K562 (cell line): ENCODE results near the gene STOML3. TPM values are rescaled to one million over a fixed set of nuclear protein-coding genes. Genes with fewer than 3 reads are reported as not detected.

ENCODE experiments used
- ARID1B ChIP-seq: fragments of 450-650 bp; IDR thresholded peaks from 2 replicates; pipeline ENCODE4 v1.6.1; 2016; ENCODE audit warnings: antibody characterized with exemption, mild to moderate bottlenecking, inconsistent platforms
- ELF1 ChIP-seq: fragments of 200-800 bp; sonication (Bioruptor generic); IDR thresholded peaks from 2 replicates; pipeline ENCODE4 v1.6.1; 2016; ENCODE audit warnings: missing genetic modification characterization, missing compliant biosample characterization
- ETV1 ChIP-seq: fragments of 450-650 bp; conservative IDR thresholded peaks from 2 replicates; pipeline ENCODE4 v1.6.1; 2016; ENCODE audit warnings: missing genetic modification characterization, control low read depth, low read depth, missing compliant biosample characterization
- ETV5 ChIP-seq: sonication (generic); formaldehyde crosslinking; IDR thresholded peaks from 2 replicates; pipeline ENCODE4 v1.4.0; 2020; ENCODE audit warnings: low read depth, mild to moderate bottlenecking, missing genetic modification reagents
- EZH2 ChIP-seq: IDR thresholded peaks from 2 replicates; pipeline ENCODE4 v1.6.1; 2012; ENCODE audit warnings: low read depth, mild to moderate bottlenecking, inconsistent platforms, low read length, borderline replicate concordance
- HDAC1 ChIP-seq, 2 experiments: fragments of 450-650 bp; IDR thresholded peaks; 2 replicates each; pipeline ENCODE4 v1.6.1; 2016 to 2017; ENCODE audit warnings: inconsistent platforms in 1 of 2, mild to moderate bottlenecking in 1 of 2, moderate library complexity in 1 of 2
- KLF16 ChIP-seq: IDR thresholded peaks from 2 replicates; pipeline ENCODE4 v1.6.1; 2016; ENCODE audit warnings: antibody characterized with exemption
- MCM7 ChIP-seq, 2 experiments: fragments of 450-650 bp; IDR thresholded peaks; 2 replicates each; pipeline ENCODE4 v1.6.1; 2016 to 2018
- MEIS2 ChIP-seq: fragments of 450-650 bp; IDR thresholded peaks from 2 replicates; pipeline ENCODE4 v1.6.1; 2014; ENCODE audit warnings: mild to moderate bottlenecking; ENCODE audit not compliant: partially characterized antibody
- NFYB ChIP-seq: IDR thresholded peaks from 2 replicates; pipeline ENCODE4 v1.6.1; 2011; ENCODE audit warnings: mild to moderate bottlenecking, moderate library complexity; ENCODE audit not compliant: insufficient read length; ENCODE audit errors: extremely low read depth
- NRF1 ChIP-seq, 2 experiments: fragments of 450-650 bp; IDR thresholded peaks in 1 of 2; conservative IDR thresholded peaks in 1 of 2; 2 replicates each; pipeline ENCODE4 v1.6.1; 2014; ENCODE audit warnings: mild to moderate bottlenecking in 2 of 2
- POLR2G ChIP-seq: fragments of 200-400 bp; formaldehyde crosslinking; IDR thresholded peaks from 2 replicates; pipeline ENCODE4 v1.6.1; 2017; ENCODE audit warnings: low read depth, mild to moderate bottlenecking, antibody characterized with exemption, low read length, moderate library complexity
- SIX5 ChIP-seq, 2 experiments: IDR thresholded peaks; 2 replicates each; pipeline ENCODE4 v1.6.1; 2011; ENCODE audit warnings: low read length in 2 of 2, borderline replicate concordance in 1 of 2, low read depth in 1 of 2, mild to moderate bottlenecking in 1 of 2, moderate library complexity in 1 of 2; ENCODE audit not compliant: insufficient read depth in 1 of 2
- SMAD4 ChIP-seq: fragments of 250-450 bp; sonication (Bioruptor Pico); conservative IDR thresholded peaks from 2 replicates; pipeline ENCODE4 v1.8.0; 2021; ENCODE audit warnings: inconsistent platforms, mild to moderate bottlenecking, moderate library complexity
- YY1 ChIP-seq, 3 experiments: IDR thresholded peaks; 2 replicates each; pipeline ENCODE4 v1.6.1; 2011; ENCODE audit warnings: low read length in 2 of 3, mild to moderate bottlenecking in 2 of 3, moderate library complexity in 2 of 3, borderline replicate concordance in 1 of 3, control low read depth in 1 of 3, low read depth in 1 of 3; ENCODE audit not compliant: insufficient read depth in 3 of 3, insufficient replicate concordance in 2 of 3, control insufficient read depth in 1 of 3, insufficient read length in 1 of 3; ENCODE audit errors: extremely low read depth in 1 of 3
- ZBTB7A ChIP-seq: IDR thresholded peaks from 2 replicates; pipeline ENCODE4 v1.6.1; 2011; ENCODE audit warnings: low read depth, mild to moderate bottlenecking, low read length, moderate library complexity, borderline replicate concordance; ENCODE audit not compliant: control insufficient read depth
- ZC3H11A ChIP-seq: IDR thresholded peaks from 2 replicates; pipeline ENCODE4 v1.6.1; 2012; ENCODE audit warnings: low read depth, low read length, improper control_type of control experiment
- ZKSCAN8 ChIP-seq: fragments of 200-800 bp; sonication (Bioruptor generic); IDR thresholded peaks from 2 replicates; pipeline ENCODE4 v1.6.1; 2016; ENCODE audit warnings: missing genetic modification characterization, missing compliant biosample characterization
- ZNF175 ChIP-seq: fragments of 200-800 bp; sonication (Bioruptor generic); IDR thresholded peaks from 2 replicates; pipeline ENCODE4 v1.6.1; 2016; ENCODE audit warnings: low read depth, mild to moderate bottlenecking, missing genetic modification characterization, missing compliant biosample characterization
- ZNF232 ChIP-seq: sonication (generic); formaldehyde crosslinking; IDR thresholded peaks from 2 replicates; pipeline ENCODE4 v1.8.0; 2022; ENCODE audit warnings: mild to moderate bottlenecking, missing genetic modification reagents
- ZNF76 ChIP-seq: fragments of 250-450 bp; sonication (Bioruptor Pico); IDR thresholded peaks from 2 replicates; pipeline ENCODE4 v1.4.0; 2020; ENCODE audit warnings: mild to moderate bottlenecking, moderate library complexity, borderline replicate concordance
- polyA plus RNA-seq, 8 experiments: library from polyadenylated mRNA; depleted of rRNA in 4 of 8; stranded (reverse) in 5 of 8; unstranded in 3 of 8; fragments of >200 nt; fragmentation: Nextera tagmentation in 2 of 8; fragmentation: Illumina TruSeq in 1 of 8; extraction: Ambion mirVana in 2 of 8; extraction: Trizol in 1 of 8; gene quantifications; 2 replicates each; pipeline versions ENCODE4 v1.2.1 to v1.2.3, GENCODE V29; 2011 to 2014; ENCODE audit warnings: inconsistent platforms in 1 of 8, missing spikeins in 1 of 8
- total RNA-seq, 7 experiments: library from RNA; depleted of rRNA in 6 of 7; stranded (reverse); fragments of >200 nt in 6 of 7; fragmentation: Illumina TruSeq in 2 of 7; extraction: Trizol in 2 of 7; gene quantifications; 2 replicates each; pipeline versions ENCODE4 v1.2.1 to v1.2.3, GENCODE V29; 2011 to 2021; ENCODE audit warnings: low replicate concordance in 1 of 7
- TF ChIP-seq, protein P1 (sequence below): fragments of 450-650 bp; formaldehyde crosslinking; IDR thresholded peaks from 2 replicates; pipeline ENCODE4 v1.4.0; 2022; ENCODE audit warnings: missing genetic modification characterization
- TF ChIP-seq, protein P2 (sequence below), 2 experiments: IDR thresholded peaks; 2 replicates each; pipeline ENCODE4 v1.6.1; 2011; ENCODE audit warnings: borderline replicate concordance in 1 of 2, control low read depth in 1 of 2, low read depth in 1 of 2, low read length in 1 of 2, mild to moderate bottlenecking in 1 of 2, mixed read lengths in 1 of 2, moderate library complexity in 1 of 2; ENCODE audit not compliant: insufficient read depth in 1 of 2, insufficient read length in 1 of 2, poor library complexity in 1 of 2, severe bottlenecking in 1 of 2; ENCODE audit errors: extremely low read depth in 1 of 2
- TF ChIP-seq, protein P3 (sequence below): sonication (generic); formaldehyde crosslinking; IDR thresholded peaks from 2 replicates; pipeline ENCODE4 v1.8.1; 2023; ENCODE audit warnings: mild to moderate bottlenecking, missing genetic modification reagents

Gene STOML3
- total and polyA plus RNA-seq, 9 of the 15 experiments (the other 6 are each of a cell fraction or from before 2014, with no cell fraction given) = 0.04 TPM; not detected in 8

DNA sequence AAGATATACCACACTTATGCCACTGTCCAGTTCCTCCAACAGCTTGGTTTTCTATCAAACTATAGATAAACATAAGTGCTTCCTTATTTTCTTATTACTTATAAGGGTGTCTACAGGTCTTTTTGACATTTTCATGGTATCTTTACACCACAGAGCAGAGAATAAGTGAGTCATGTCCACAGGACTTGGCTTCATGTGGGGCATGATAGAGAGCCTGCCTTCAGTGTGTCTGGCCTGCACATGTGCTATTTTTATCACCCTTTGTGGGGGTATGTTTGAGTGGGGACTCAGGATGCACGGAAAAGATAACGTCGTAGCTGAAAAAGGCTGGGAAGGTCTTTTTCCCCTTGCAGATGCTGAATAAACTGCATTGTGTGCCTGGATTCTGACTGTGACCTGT lies 8.1 kb upstream of the STOML3 start (continued):
- TF ChIP-seq ARID1B = peak; percentile 95
- no peak for TF ChIP-seq ELF1 (tag)
- TF ChIP-seq EZH2 = no peak
- TF ChIP-seq ZNF76 = no peak
- TF ChIP-seq SIX5 (IDR thresholded peaks at IDR 0.05; ENCODE audit: borderline replicate concordance in 1 of 2, insufficient read depth in 1 of 2, low read depth in 1 of 2, low read length in 2 of 2) = no peak
- TF ChIP-seq, protein P1, sequence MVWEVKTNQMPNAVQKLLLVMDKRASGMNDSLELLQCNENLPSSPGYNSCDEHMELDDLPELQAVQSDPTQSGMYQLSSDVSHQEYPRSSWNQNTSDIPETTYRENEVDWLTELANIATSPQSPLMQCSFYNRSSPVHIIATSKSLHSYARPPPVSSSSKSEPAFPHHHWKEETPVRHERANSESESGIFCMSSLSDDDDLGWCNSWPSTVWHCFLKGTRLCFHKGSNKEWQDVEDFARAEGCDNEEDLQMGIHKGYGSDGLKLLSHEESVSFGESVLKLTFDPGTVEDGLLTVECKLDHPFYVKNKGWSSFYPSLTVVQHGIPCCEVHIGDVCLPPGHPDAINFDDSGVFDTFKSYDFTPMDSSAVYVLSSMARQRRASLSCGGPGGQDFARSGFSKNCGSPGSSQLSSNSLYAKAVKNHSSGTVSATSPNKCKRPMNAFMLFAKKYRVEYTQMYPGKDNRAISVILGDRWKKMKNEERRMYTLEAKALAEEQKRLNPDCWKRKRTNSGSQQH (CRISPR knock-in tag) = no peak
- peak; percentile 54 for TF ChIP-seq MEIS2
- TF ChIP-seq HDAC1 (IDR thresholded peaks at IDR 0.05) = 0 out of 4 replicates have a peak, but pooled peaks of 1 of the 2 experiments have one; percentile 44
- TF ChIP-seq ZBTB7A = peak; percentile 27; the same call in 1 of the 2 replicates
- TF ChIP-seq KLF16 = peak; percentile 95
- TF ChIP-seq ZKSCAN8 (CRISPR knock-in tag) = peak; percentile 68; the same call in 1 of the 2 replicates
- no peak for TF ChIP-seq NFYB
- TF ChIP-seq, protein P2, sequence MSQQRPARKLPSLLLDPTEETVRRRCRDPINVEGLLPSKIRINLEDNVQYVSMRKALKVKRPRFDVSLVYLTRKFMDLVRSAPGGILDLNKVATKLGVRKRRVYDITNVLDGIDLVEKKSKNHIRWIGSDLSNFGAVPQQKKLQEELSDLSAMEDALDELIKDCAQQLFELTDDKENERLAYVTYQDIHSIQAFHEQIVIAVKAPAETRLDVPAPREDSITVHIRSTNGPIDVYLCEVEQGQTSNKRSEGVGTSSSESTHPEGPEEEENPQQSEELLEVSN (IDR thresholded peaks at IDR 0.05; ENCODE audit: borderline replicate concordance in 1 of 2, extremely low read depth in 1 of 2, insufficient read depth in 1 of 2, insufficient read length in 1 of 2, low read depth in 1 of 2, low read length in 1 of 2, poor library complexity in 1 of 2, severe bottlenecking in 1 of 2) = peak in 1 of 2 experiments; percentile 17
- TF ChIP-seq ZNF232 (CRISPR knock-in tag) = no peak
- TF ChIP-seq SMAD4 (CRISPR knock-in tag) = peak; percentile 93
- no peak for TF ChIP-seq ETV1
- no peak for TF ChIP-seq MCM7 (IDR thresholded peaks at IDR 0.05)
- TF ChIP-seq ETV5 = 0 out of 2 replicates have a peak, but pooled peaks have one; percentile 32
- peak; percentile 53 to 58 for TF ChIP-seq NRF1 (conservative IDR thresholded peaks at IDR 0.05 in 1 of 2, IDR thresholded peaks at IDR 0.05 in 1 of 2)
- peak; percentile 51; the same call in 1 of the 2 replicates for TF ChIP-seq ZNF175 (CRISPR knock-in tag)
- TF ChIP-seq YY1 (IDR thresholded peaks at IDR 0.05; ENCODE audit: borderline replicate concordance in 1 of 3, control insufficient read depth in 1 of 3, extremely low read depth in 1 of 3, insufficient read depth in 3 of 3, insufficient read length in 1 of 3, insufficient replicate concordance in 2 of 3, low read depth in 1 of 3, low read length in 2 of 3) = no peak
- no peak for TF ChIP-seq ZC3H11A
- no peak for TF ChIP-seq POLR2G
- TF ChIP-seq, protein P3, sequence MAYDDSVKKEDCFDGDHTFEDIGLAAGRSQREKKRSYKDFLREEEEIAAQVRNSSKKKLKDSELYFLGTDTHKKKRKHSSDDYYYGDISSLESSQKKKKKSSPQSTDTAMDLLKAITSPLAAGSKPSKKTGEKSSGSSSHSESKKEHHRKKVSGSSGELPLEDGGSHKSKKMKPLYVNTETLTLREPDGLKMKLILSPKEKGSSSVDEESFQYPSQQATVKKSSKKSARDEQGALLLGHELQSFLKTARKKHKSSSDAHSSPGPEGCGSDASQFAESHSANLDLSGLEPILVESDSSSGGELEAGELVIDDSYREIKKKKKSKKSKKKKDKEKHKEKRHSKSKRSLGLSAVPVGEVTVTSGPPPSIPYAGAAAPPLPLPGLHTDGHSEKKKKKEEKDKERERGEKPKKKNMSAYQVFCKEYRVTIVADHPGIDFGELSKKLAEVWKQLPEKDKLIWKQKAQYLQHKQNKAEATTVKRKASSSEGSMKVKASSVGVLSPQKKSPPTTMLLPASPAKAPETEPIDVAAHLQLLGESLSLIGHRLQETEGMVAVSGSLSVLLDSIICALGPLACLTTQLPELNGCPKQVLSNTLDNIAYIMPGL = no peak
